ENCODE data around the gene CADM4. TPM values are rescaled to one million over a fixed set of nuclear protein-coding genes. Genes with fewer than 3 reads are reported as not detected.
"Not testable (repeated sequence)": the region's sequence is repeated elsewhere in the genome, so short reads cannot be mapped to it uniquely, and the experiment has no call there.

Gene CADM4
- total and polyA plus RNA-seq, 2 of the 8 experiments (the other 6 are each of a cell fraction or from before 2014, with no cell fraction given) = 13.5 to 25.0 TPM

DNA sequence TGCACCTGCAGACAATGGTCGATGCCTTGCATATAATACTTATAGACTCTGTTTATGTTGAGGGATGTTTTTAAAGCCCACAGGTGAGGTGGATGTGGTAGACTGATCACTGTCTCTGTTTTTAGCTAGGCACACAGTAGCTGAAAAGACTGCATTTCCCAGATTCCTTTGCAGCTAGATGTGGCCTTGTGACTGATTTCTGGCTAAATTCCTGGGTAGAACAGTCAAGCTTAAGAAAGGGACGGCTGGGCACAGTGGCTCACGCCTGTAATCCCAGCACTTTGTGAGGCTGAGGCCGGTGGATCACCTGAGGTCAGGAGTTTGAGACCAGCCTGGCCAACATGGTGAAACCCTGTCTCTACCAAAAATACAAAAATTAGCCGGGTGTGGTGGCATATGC, 39.3 kb downstream of the CADM4 start:
- H3K9ac ChIP-seq (replicated peaks in 1 of 4; ENCODE audit: extremely low read depth in 1 of 4, low read depth in 3 of 4, low read length in 3 of 4); H2AFZ ChIP-seq (ENCODE audit: low read length); FAIRE-seq; H4K5ac ChIP-seq (ENCODE audit: insufficient read length, low read depth, low read length); H3K4ac ChIP-seq (replicated peaks; ENCODE audit: insufficient read length, low read depth, low read length); H2BK120ac ChIP-seq (replicated peaks; ENCODE audit: low read depth, low read length); H3K4me3 ChIP-seq (ENCODE audit: extremely low read depth in 1 of 4, insufficient read depth in 2 of 4, low read depth in 3 of 4, low read length in 4 of 4); H2BK20ac ChIP-seq (ENCODE audit: low read length); H3K23ac ChIP-seq (ENCODE audit: insufficient read length); H3K27ac ChIP-seq (ENCODE audit: low read depth, low read length); H3K79me1 ChIP-seq (ENCODE audit: low read depth, low read length); H3K9me3 ChIP-seq (ENCODE audit: insufficient read depth in 2 of 2, low read depth in 1 of 2, low read length in 1 of 2); H2BK12ac ChIP-seq (ENCODE audit: low read depth, low read length); H2BK5ac ChIP-seq (ENCODE audit: low read depth, low read length); H3K4me2 ChIP-seq (ENCODE audit: insufficient read depth in 1 of 2, low read depth in 2 of 2, low read length in 2 of 2); H3K27me3 ChIP-seq (replicated peaks in 1 of 4; ENCODE audit: control insufficient read depth in 3 of 4, extremely low read depth in 1 of 4, insufficient read depth in 3 of 4, low read length in 3 of 4); H2AK5ac ChIP-seq (ENCODE audit: low read depth, low read length); H4K20me1 ChIP-seq (replicated peaks in 1 of 2; ENCODE audit: control insufficient read depth in 1 of 2, insufficient read depth in 2 of 2, low read length in 2 of 2); H3K18ac ChIP-seq (ENCODE audit: extremely low read depth, low read length); H3K4me1 ChIP-seq (replicated peaks in 1 of 4; ENCODE audit: control insufficient read depth in 3 of 4, insufficient read depth in 4 of 4, low read length in 3 of 4); H4K8ac ChIP-seq (ENCODE audit: extremely low read depth, insufficient read depth, low read length); H2BK15ac ChIP-seq (ENCODE audit: low read length); H3K14ac ChIP-seq (ENCODE audit: insufficient read length); DNase-seq (ENCODE audit: low read depth in 1 of 2, low spot score in 2 of 2); H4K91ac ChIP-seq (replicated peaks; ENCODE audit: insufficient read length, low read length); H3K36me3 ChIP-seq (ENCODE audit: control insufficient read depth in 2 of 4, insufficient read depth in 4 of 4, low read length in 3 of 4); H3K56ac ChIP-seq (replicated peaks; ENCODE audit: insufficient read length, low read depth, low read length): not testable (repeated sequence)
- ChIA-PET CTCF (ENCODE audit: partially characterized antibody) (interaction anchor here (0.8 to 1.9 kb wide), 13 partner anchors 18 to 153 kb away, joined by 3 to 9 read pairs (median 4); no protein-coding TSS in a partner anchor), POLR2A (ENCODE audit: partially characterized antibody) (interaction anchor here (1.0 to 1.8 kb wide), 3 partner anchors 13 to 17 kb away, joined by 3 to 6 read pairs (median 4); no protein-coding TSS in a partner anchor)
- Histone ChIP-seq H3K79me2 (ENCODE audit: control insufficient read depth in 1 of 2, insufficient read depth in 2 of 2, low read length in 2 of 2) (peaks cover 5 to 20% of the 10 kb centered on the region in 2 experiments), H3K23me2 (ENCODE audit: low read depth, low read length) (peaks cover 10% of the 10 kb centered on the region; the same call in 1 of the 2 replicates)
- WGBS, 2 experiments (ENCODE audit: extremely low coverage in 1 of 2, insufficient coverage in 1 of 2, insufficient read length in 1 of 2, insufficient replicate concordance in 2 of 2, low coverage in 1 of 2, low lambda C conversion rate in 2 of 2, missing lambda C conversion rate in 1 of 2) = 86% methylated on average over 5 of the region's 5 CpGs; no CpG with 5 or more reads in 1 of the 2 experiments
